Measurements from ENCODE around the gene SOX10. TPM values are rescaled to one million over a fixed set of nuclear protein-coding genes. Genes with fewer than 3 reads are reported as not detected.

Gene SOX10
- total RNA-seq, 2 experiments from 2014 or later: not detected

DNA sequence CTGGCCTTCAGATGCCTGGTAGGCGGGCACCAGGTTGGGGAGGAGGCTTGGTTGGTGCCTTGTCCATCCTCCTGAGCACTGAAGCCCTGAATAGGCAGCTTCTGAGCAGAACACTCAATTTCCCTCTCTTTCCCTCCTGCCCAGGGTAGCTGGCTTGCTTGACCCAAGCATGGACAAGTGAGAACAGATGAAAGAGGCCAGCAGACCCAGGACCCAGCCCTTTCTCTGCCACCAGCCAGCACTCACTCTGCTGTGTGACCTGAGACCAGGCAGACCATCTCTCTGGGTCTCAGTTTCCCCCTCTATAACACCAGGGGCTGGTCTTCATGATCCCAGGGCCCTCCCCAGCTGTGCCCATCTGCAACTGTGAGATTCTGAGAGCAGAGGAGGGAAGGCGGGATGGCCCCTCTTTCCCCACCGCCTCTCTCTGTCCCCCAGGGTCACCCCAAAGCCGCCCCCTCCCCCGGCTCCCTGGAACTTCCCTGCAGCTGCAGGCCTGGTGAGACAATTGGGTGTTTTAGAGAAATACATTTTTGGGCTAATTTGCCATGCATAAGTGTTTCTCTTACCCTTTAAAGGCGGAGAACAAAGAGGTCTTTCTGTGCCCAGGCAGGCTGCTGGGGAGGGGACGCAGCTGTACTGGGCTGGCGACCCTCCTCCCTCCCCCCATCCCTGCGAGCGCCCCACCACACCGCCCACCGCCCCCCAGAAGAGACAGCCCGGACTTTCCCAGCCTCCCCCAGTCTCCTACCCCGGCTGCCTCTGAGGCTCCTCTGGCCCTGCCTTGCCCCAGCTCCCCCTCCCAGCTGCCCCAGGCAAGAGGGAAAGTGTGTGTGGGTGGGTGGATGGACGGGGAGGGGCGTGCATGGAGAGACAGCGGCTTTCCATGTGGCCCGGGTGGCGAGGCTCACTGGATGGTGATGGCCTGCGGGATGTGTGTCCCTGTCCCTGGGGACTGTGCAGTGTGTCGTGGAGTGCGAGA lies 42.1 kb upstream of the SOX10 start:
- POLR2A ChIA-PET: no interaction called here
- no peak for DNase-seq
- Mint-ChIP-seq H3K27me3 (ENCODE audit: low read depth) (peaks cover 3% of the 10 kb centered on the region), H3K36me3 (ENCODE audit: low read depth) (no peaks in the 10 kb centered on the region), H3K27ac (no peak overlapping the region), H3K9me3 (ENCODE audit: insufficient read depth) (no peaks in the 10 kb centered on the region), H3K4me1 (ENCODE audit: low read depth) (no peaks in the 10 kb centered on the region), H3K4me3 (no peak overlapping the region)
- no peak for ATAC-seq
- CTCF ChIA-PET: interaction anchor here (0.8 kb wide), 1 partner anchor 25 kb away, joined by 3 read pairs; no protein-coding TSS in a partner anchor

DNA sequence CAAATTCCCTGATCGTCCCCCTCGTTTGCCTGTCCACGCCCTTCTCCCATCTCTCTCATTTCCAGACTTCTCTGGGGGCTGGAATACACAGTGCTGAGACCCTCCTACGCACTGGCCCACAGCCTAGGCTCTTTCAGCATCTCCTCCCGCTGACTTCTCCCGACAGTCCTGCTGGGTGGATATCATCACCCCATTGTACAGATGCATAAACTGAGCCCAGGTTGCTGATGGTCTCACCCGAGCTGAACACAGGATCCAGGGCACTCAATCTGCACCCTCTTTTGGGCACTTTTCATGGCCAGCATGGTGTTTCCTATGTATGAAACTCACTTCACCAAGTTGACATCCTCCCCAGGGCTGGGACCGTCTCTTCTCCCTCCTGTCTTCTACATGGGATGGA lies 41.2 kb upstream of the SOX10 start:
- H3K9me3 Mint-ChIP-seq (ENCODE audit: insufficient read depth): no peaks in the 10 kb centered on the region
- CTCF ChIA-PET: no interaction called here
- POLR2A ChIA-PET: no interaction called here
- H3K27ac Mint-ChIP-seq: no peak overlapping the region
- H3K4me1 Mint-ChIP-seq (ENCODE audit: low read depth): no peaks in the 10 kb centered on the region
- peaks cover 3% of the 10 kb centered on the region for H3K27me3 Mint-ChIP-seq (ENCODE audit: low read depth)
- no peaks in the 10 kb centered on the region for H3K36me3 Mint-ChIP-seq (ENCODE audit: low read depth)
- no peak overlapping the region for H3K4me3 Mint-ChIP-seq
- ATAC-seq (no peak), DNase-seq (no peak)

DNA sequence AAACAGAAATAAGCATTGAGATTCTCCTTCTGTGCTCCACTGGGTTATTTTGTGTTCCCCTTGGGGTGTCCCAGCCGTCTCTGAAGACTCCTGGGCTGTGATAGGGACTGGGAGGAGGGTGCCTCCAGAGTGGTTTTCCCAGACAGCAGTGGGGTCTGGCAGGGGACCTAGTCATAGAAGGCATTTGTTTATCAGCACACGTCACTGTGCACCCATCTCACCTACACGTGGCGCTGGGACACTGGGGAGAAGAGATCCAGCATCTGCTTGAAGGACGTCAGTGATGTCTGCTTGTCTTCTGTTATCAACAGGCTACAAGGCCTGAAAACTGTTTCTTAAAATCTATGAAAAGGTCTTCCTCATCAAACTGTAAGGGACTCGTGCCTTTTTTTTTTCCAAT lies 38.7 kb upstream of the SOX10 start:
- H3K27ac Mint-ChIP-seq: no peak overlapping the region
- DNase-seq (no peak), ATAC-seq (no peak)
- ChIA-PET CTCF (interaction anchor here (1.2 kb wide), 1 partner anchor 29 kb away, joined by 3 read pairs; no protein-coding TSS in a partner anchor), POLR2A (no interaction called here)
- H3K4me3 Mint-ChIP-seq: no peak overlapping the region
- no peaks in the 10 kb centered on the region for H3K4me1 Mint-ChIP-seq (ENCODE audit: low read depth)
- no peaks in the 10 kb centered on the region for H3K9me3 Mint-ChIP-seq (ENCODE audit: insufficient read depth)
- H3K27me3 Mint-ChIP-seq (ENCODE audit: low read depth): peaks cover 3% of the 10 kb centered on the region
- no peaks in the 10 kb centered on the region for H3K36me3 Mint-ChIP-seq (ENCODE audit: low read depth)

DNA sequence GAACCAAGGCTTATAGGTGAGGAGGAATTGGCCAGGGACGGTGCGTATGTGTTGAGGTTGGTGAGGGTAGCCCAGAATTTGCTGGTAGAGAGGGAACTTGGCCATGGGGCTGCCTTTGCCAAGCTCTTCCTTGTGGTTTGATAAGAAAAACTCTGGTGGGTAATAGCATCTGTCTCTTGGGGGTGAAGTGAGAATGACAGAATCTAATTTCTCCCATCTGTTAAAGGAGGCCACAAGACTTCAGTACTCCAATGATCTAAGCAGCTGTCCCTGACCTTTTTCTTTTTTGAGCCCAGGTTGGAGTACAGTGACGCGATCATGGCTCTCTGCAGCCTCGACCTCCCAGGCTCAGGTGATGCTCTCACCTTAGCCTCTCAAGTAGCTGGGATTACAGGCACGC lies 36.9 kb upstream of the SOX10 start:
- no peak for DNase-seq
- H3K36me3 Mint-ChIP-seq (ENCODE audit: low read depth): no peaks in the 10 kb centered on the region
- peaks cover 3% of the 10 kb centered on the region for H3K27me3 Mint-ChIP-seq (ENCODE audit: low read depth)
- peaks cover 3% of the 10 kb centered on the region for H3K4me1 Mint-ChIP-seq (ENCODE audit: low read depth)
- H3K27ac Mint-ChIP-seq: no peak overlapping the region
- no peak for ATAC-seq
- ChIA-PET POLR2A (no interaction called here), CTCF (no interaction called here)
- no peaks in the 10 kb centered on the region for H3K9me3 Mint-ChIP-seq (ENCODE audit: insufficient read depth)
- no peak overlapping the region for H3K4me3 Mint-ChIP-seq

DNA sequence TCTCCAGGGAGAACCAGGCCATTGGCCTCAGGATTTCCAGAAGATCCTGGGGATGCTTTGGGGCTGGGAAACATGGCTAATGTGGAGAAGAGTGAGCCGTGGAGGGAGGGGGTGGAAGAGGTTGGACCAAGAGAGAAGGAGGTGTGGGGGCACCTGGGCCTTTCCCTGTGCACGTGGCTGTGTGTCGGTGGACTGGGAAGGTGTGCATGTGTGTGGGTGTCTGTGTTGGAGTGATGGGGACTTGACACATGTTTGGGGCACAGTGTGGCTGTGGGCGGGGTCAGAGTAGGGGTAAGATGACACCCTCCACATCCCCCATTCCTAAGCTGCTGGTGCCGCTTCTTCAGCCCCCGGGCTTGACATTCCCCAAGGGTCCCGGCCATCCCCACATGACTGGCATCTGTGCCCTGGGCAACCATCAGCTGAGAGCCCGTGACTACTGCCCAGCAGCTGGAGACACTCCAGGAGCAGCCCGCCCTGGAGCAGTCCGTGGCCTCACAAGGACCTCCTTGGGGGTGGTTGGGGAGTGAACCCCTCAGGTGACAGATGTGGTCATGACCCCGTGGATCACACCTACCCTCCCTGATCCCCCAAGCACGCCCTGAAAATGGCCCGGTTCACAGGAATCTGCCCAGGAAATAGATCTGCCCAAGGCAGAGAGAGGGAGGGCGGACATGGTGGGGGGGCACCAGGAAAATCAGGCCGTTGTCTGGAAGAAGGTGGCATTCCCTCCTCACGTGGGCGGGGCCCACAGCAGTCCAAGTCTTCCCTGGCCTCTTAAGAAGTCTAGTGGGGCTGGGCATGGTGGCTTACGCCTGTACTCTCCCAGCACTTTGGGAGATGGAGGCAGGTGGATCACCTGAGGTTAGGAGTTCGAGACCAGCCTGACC lies 34.8 kb upstream of the SOX10 start:
- POLR2A ChIA-PET: interaction anchor here (0.6 kb wide), 1 partner anchor 237 kb away, joined by 3 read pairs; no protein-coding TSS in a partner anchor
- Mint-ChIP-seq H3K4me1 (ENCODE audit: low read depth) (peaks cover 3% of the 10 kb centered on the region), H3K4me3 (no peak overlapping the region), H3K36me3 (ENCODE audit: low read depth) (no peaks in the 10 kb centered on the region), H3K27me3 (ENCODE audit: low read depth) (no peaks in the 10 kb centered on the region), H3K9me3 (ENCODE audit: insufficient read depth) (no peaks in the 10 kb centered on the region), H3K27ac (no peak overlapping the region)
- no peak for DNase-seq
- CTCF ChIA-PET: interaction anchor here (0.7 kb wide), 1 partner anchor 16 kb away, joined by 3 read pairs; no protein-coding TSS in a partner anchor
- ATAC-seq: no peak

DNA sequence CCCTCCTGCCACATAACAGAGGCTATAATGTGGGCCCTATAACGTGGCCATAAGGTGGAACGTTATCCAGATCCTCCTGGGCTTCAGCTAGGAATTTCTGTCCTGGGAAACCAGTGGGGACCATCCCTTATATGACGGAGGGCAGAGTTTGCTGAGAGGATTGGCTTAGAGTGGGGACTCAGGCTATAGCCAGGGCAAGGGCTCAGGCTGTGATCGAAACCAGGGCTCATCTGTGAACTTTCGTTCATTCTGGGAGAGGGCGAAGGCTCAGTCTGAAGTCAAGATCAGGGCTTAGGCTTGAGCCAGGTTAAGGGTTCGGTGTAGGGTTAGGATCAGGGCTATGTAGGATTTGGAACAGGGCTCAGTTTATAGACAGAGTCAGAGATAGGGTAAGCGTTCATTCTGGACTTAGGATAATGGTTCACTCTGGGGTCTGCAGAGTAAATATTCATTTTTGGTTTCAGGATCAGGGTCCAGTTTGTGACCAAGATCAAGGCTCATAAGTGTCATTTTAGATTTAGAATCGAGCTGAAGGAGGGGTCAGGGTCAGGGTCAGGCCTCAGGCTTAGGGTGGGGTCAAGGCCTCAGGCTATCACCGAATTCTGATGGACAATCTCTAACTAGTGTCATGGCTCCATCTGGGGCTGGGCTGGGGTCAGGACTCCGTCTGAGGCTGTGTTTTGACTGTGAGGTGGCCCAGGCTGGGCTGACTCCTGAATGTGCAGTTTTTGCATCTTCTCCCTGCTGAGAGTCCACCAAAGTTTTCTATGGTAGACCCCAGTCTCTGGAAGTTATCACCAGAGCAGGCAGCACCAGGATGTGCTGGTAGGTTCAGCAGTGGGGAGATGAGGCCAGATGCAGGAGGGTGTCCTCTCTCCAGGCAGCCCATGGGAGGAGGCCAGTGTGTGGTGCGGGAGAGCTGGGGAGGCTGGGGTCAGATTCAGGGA lies 33.9 kb upstream of the SOX10 start:
- Mint-ChIP-seq H3K27ac (no peak overlapping the region), H3K4me1 (ENCODE audit: low read depth) (peaks cover 3% of the 10 kb centered on the region), H3K9me3 (ENCODE audit: insufficient read depth) (no peaks in the 10 kb centered on the region), H3K4me3 (no peak overlapping the region), H3K27me3 (ENCODE audit: low read depth) (no peaks in the 10 kb centered on the region), H3K36me3 (ENCODE audit: low read depth) (no peaks in the 10 kb centered on the region)
- ATAC-seq (no peak), DNase-seq (no peak)
- ChIA-PET POLR2A (interaction anchor here (0.6 kb wide), 1 partner anchor 236 kb away, joined by 3 read pairs; no protein-coding TSS in a partner anchor), CTCF (interaction anchor here (0.7 to 1.3 kb wide), 2 partner anchors 17 to 34 kb away, joined by 3 to 4 read pairs; no protein-coding TSS in a partner anchor)

DNA sequence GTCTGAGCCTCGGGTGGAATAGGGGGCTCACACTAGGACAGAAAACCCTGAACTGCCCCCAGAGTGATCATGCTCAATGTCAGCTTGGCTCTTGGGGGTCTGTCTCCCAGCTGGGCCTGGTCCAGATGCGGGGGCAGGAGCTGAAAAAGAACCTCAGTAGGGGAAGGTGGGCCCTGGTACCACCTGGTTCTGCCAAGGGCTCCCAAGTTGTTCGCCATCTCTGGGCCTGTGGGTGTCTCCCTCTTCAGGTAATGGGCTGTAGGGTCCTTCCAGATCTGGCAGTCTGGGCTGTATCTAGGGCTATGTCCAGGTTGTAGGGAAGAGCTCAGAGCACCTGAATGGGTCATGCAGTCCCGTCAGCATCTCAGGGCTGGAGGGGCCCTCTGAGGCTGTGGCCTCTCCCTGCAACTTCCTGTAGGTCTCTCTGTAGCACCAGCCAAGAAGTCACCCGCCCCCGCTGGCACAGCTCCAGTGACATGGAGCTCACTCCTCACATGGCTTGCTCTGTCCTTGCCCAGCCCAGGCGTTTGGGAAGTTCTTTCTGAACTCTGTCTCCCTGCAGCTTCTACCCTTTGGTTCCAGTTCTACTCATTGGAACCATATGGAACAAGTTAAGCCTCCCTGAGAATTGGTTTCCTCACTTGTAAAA lies 33.0 kb upstream of the SOX10 start:
- Mint-ChIP-seq H3K9me3 (ENCODE audit: insufficient read depth) (no peaks in the 10 kb centered on the region), H3K27me3 (ENCODE audit: low read depth) (no peaks in the 10 kb centered on the region), H3K27ac (no peak overlapping the region), H3K36me3 (ENCODE audit: low read depth) (no peaks in the 10 kb centered on the region), H3K4me3 (no peak overlapping the region), H3K4me1 (ENCODE audit: low read depth) (peaks cover 3% of the 10 kb centered on the region)
- no peak for DNase-seq
- ChIA-PET POLR2A (no interaction called here), CTCF (interaction anchor here (0.6 to 1.3 kb wide), 2 partner anchors 35 to 36 kb away, joined by 3 to 4 read pairs; no protein-coding TSS in a partner anchor)
- ATAC-seq: no peak

DNA sequence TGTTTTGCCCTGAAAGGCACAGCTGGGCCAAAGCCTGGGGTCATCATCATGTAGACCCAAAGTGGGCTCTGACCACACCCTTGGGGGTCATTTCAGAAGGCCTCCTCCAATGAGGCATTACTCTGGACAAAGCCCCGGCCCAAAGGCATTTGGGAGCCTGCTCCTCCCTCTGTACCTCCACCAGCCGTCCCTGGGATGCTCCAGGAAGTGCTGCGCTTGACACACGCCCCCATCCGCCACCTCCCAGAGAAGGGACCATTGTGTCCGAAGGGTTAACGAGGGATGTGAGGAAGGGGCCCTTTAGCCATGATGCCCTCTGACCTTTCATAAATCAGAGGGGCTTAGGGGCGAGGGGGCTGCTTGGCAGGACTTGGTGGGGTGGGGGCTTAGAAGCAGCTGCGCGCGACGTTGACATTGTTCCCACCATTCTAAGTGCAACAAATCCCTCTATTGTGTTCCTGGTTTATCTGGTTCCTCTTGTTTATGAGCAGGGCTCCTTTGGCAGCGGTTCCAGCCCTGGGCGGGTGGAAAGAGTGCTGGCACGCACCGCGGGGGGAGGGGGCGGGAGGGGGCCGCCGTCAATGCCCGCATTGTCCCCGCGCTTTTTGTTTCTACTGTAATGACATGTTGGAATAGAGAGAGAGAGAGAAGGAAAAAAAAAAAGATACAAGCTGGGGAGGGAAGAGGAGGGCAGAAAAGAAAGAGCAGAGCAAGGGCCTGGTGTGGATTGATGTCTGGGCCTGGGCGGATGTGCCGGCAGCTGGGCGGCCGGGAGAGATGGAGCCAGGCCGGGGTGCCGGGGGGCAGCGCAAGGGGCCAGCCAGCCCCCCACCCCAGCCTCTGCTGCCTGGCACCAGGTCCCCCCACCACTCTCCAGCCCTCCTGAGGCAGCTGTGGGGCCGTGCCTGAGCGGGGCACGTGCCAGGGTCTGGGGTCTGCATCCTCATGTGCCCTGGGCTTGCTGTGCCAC lies 32.1 kb upstream of the SOX10 start:
- Mint-ChIP-seq H3K4me3 (no peak overlapping the region), H3K9me3 (ENCODE audit: insufficient read depth) (no peaks in the 10 kb centered on the region), H3K36me3 (ENCODE audit: low read depth) (no peaks in the 10 kb centered on the region), H3K27ac (no peak overlapping the region), H3K4me1 (ENCODE audit: low read depth) (peaks cover 3% of the 10 kb centered on the region), H3K27me3 (ENCODE audit: low read depth) (no peaks in the 10 kb centered on the region)
- DNase-seq (no peak), ATAC-seq (no peak)
- POLR2A ChIA-PET: no interaction called here
- CTCF ChIA-PET: interaction anchor here (0.6 to 1.3 kb wide), 2 partner anchors 36 to 37 kb away, joined by 3 to 4 read pairs; no protein-coding TSS in a partner anchor

DNA sequence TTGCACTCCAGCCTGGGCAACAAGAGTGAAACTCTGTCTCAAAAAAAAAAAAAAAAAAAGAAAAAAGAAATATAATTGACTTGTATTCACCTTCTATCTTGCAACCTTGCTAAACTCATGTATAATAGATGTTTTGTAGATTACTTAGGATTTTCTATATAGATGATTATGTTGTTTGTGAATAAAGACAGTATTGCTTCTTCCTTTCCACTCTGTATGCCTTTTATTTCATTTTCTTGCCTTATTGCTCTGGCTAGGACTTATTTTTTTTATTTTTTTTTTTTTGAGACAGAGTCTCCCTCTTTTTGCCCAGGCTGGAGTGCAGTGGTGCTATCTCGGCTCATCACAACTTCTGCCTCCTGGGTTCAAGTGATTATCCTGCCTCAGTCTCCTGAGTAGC lies 29.7 kb upstream of the SOX10 start:
- ChIA-PET POLR2A (no interaction called here), CTCF (no interaction called here)
- DNase-seq (no peak), ATAC-seq (no peak)
- H3K4me3 Mint-ChIP-seq: no peak overlapping the region
- no peaks in the 10 kb centered on the region for H3K27me3 Mint-ChIP-seq (ENCODE audit: low read depth)
- H3K4me1 Mint-ChIP-seq (ENCODE audit: low read depth): peaks cover 11% of the 10 kb centered on the region
- no peaks in the 10 kb centered on the region for H3K36me3 Mint-ChIP-seq (ENCODE audit: low read depth)
- H3K9me3 Mint-ChIP-seq (ENCODE audit: insufficient read depth): no peaks in the 10 kb centered on the region
- H3K27ac Mint-ChIP-seq: no peak overlapping the region

DNA sequence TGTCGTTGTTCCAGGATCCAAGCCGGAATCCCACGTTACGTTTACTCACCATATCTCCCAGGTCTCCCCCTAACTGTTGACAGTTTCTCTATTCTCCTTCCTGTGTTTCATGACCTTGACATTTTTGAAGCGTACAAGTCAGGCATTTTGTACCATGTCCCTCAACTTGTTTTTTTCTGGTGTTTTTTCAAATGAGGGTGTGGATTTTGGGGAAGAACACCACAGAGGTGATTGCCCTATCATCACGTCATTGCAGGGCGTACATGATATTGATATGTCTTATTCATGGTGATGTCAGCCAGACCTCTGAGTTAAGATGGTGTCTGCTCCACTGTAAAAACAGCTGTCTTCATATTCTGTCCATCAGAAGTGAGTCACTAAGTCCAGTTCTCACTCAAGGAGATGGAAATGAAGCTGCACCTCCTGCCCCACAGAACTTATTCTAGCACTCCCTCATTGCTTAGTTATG lies 28.3 kb upstream of the SOX10 start:
- H3K36me3 Mint-ChIP-seq (ENCODE audit: low read depth): no peaks in the 10 kb centered on the region
- CTCF ChIA-PET: no interaction called here

More for the DNA sequence above, 28.3 kb upstream of the SOX10 start:
- Mint-ChIP-seq H3K4me3 (no peak overlapping the region), H3K27ac (no peak overlapping the region), H3K4me1 (ENCODE audit: low read depth) (peaks cover 15% of the 10 kb centered on the region), H3K9me3 (ENCODE audit: insufficient read depth) (no peaks in the 10 kb centered on the region), H3K27me3 (ENCODE audit: low read depth) (no peaks in the 10 kb centered on the region)
- POLR2A ChIA-PET: no interaction called here
- ATAC-seq: no peak
- no peak for DNase-seq
